K562 (cell line): Measurements from ENCODE around the gene BCAR1. TPM values are rescaled to one million over a fixed set of nuclear protein-coding genes. Genes with fewer than 3 reads are reported as not detected.
A peak's percentile ranks its signal among the peaks of the same experiment; 100 is the strongest.
"Not testable (repeated sequence)": the region's sequence is repeated elsewhere in the genome, so short reads cannot be mapped to it uniquely, and the experiment has no call there.

Experiments used
- ATAC-seq: fragments of 200-7000 bp; cut with Tn5 transposase; 3 replicates; pipeline ENCODE4 v1.9.1; 2020; ENCODE audit warnings: moderate library complexity
- BruUV-seq: library from RNA; stranded (reverse); fragments of 400-500 nt; replicated peaks from 2 replicates; lab custom pipeline; 2021; lab: Mats Ljungman, UMichigan
- CTCF ChIA-PET: fragments of 300-600 bp; formaldehyde crosslinking; extraction: SDS; loops from one replicate; lab custom pipeline; 2021; ENCODE audit warnings: low intra/inter-chr PET ratio; lab: Yijun Ruan, JAX
- POLR2A ChIA-PET: fragments of 300-600, 350-650 bp; sonication (Branson Sonifier 250); formaldehyde crosslinking; extraction: SDS; loops from one replicate; lab custom pipeline; 2021; ENCODE audit warnings: antibody characterized with exemption, inconsistent platforms; lab: Yijun Ruan, JAX
- DNase-seq, 4 experiments: peaks; one replicate each; pipeline versions ENCODE4 v3.0.0 to v3.0.0-alpha.2; 2011 to 2018; ENCODE audit warnings: low spot score in 3 of 4, mixed read lengths in 3 of 4; ENCODE audit errors: extremely low read depth in 1 of 4
- FAIRE-seq: peaks from 2 replicates; lab custom pipeline; 2011; peaks lifted over from hg19 to GRCh38; lab: Jason Lieb, UNC
- H2AFZ ChIP-seq: 2 replicates; pipeline ENCODE4 v1.6.0; 2011; ENCODE audit warnings: low read depth, low read length, control low read depth, inconsistent platforms
- H3K27ac ChIP-seq: fragments of 200-600 bp; 3 replicates; pipeline ENCODE4 v1.8.0; 2011; ENCODE audit warnings: low read depth, mild to moderate bottlenecking, control low read depth, inconsistent platforms, low read length, moderate library complexity, mixed read lengths; ENCODE audit errors: extremely low read depth
- H3K27me3 ChIP-seq, 2 experiments: fragments of 300-600 bp in 1 of 2; 2 replicates in 1 of 2; 3 replicates in 1 of 2; pipeline versions ENCODE4 v1.6.0 to v1.8.0; 2011; ENCODE audit warnings: inconsistent platforms in 2 of 2, low read length in 2 of 2, mild to moderate bottlenecking in 1 of 2, mixed read lengths in 1 of 2, moderate library complexity in 1 of 2; ENCODE audit not compliant: control insufficient read depth in 2 of 2, insufficient read depth in 2 of 2
- H3K36me3 ChIP-seq: fragments of 300-600 bp; 3 replicates; pipeline ENCODE4 v1.8.0; 2011; ENCODE audit warnings: mild to moderate bottlenecking, low read length, inconsistent platforms; ENCODE audit not compliant: control insufficient read depth, insufficient read depth
- H3K4me1 ChIP-seq, 2 experiments: fragments of 200-600 bp in 1 of 2; replicated peaks in 1 of 2; 2 replicates in 1 of 2; 3 replicates in 1 of 2; pipeline versions ENCODE4 v1.5.1 to v1.8.0; 2011; ENCODE audit warnings: inconsistent platforms in 2 of 2, low read length in 2 of 2, mild to moderate bottlenecking in 1 of 2, mixed read lengths in 1 of 2, moderate library complexity in 1 of 2; ENCODE audit not compliant: control insufficient read depth in 2 of 2, insufficient read depth in 2 of 2
- H3K4me2 ChIP-seq: 2 replicates; pipeline ENCODE4 v1.6.1; 2011; ENCODE audit warnings: low read length, control low read depth, inconsistent platforms, mixed read lengths; ENCODE audit not compliant: insufficient read depth
- H3K4me3 ChIP-seq: fragments of 200-600 bp; sonication (generic), shearing (Covaris generic); 2 replicates; pipeline ENCODE4 v1.5.1; 2016; ENCODE audit warnings: control low read depth, inconsistent platforms
- H3K79me2 ChIP-seq: fragments of 200-600 bp; 3 replicates; pipeline ENCODE4 v1.8.0; 2011; ENCODE audit warnings: low read length, inconsistent platforms; ENCODE audit not compliant: control insufficient read depth, insufficient read depth
- H3K9ac ChIP-seq, 2 experiments: 2 replicates each; pipeline versions ENCODE4 v1.6.0 to v1.6.1; 2011; ENCODE audit warnings: low read depth in 2 of 2, low read length in 2 of 2, control low read depth in 1 of 2, inconsistent platforms in 1 of 2, mild to moderate bottlenecking in 1 of 2, mixed read lengths in 1 of 2; ENCODE audit not compliant: insufficient read depth in 1 of 2
- H3K9me1 ChIP-seq: one replicate; pipeline ENCODE4 v1.6.0; 2011; ENCODE audit warnings: inconsistent platforms, mild to moderate bottlenecking, low read length, moderate library complexity; ENCODE audit not compliant: control insufficient read depth, insufficient read depth
- H3K9me3 ChIP-seq: replicated peaks from 2 replicates; pipeline ENCODE4 v1.5.1; 2011; ENCODE audit warnings: low read depth, low read length, inconsistent platforms; ENCODE audit not compliant: control insufficient read depth, insufficient read depth
- H4K20me1 ChIP-seq: replicated peaks from 2 replicates; pipeline ENCODE4 v1.6.1; 2011; ENCODE audit warnings: low read length, inconsistent platforms, mixed read lengths; ENCODE audit not compliant: control insufficient read depth, insufficient read depth
- BCOR ChIP-seq: fragments of 450-650 bp; IDR thresholded peaks from 2 replicates; pipeline ENCODE4 v1.6.1; 2016
- BMI1 ChIP-seq: fragments of 150-350 bp; IDR thresholded peaks from 2 replicates; pipeline ENCODE4 v1.6.1; 2014; ENCODE audit warnings: low read length
- CAMTA2 ChIP-seq: fragments of 250-450 bp; sonication (Bioruptor Pico); conservative IDR thresholded peaks from 2 replicates; pipeline ENCODE4 v1.5.1; 2022
- CLOCK ChIP-seq: fragments of 250-450 bp; sonication (Bioruptor Pico); IDR thresholded peaks from 2 replicates; pipeline ENCODE4 v1.4.0; 2020; ENCODE audit warnings: mild to moderate bottlenecking, moderate library complexity, borderline replicate concordance
- HDAC8 ChIP-seq: fragments of 450-650 bp; IDR thresholded peaks from 2 replicates; pipeline ENCODE4 v1.6.1; 2016; ENCODE audit warnings: mild to moderate bottlenecking, missing genetic modification characterization, moderate library complexity, missing compliant biosample characterization
- HNRNPLL ChIP-seq: fragments of 200-400 bp; formaldehyde crosslinking; IDR thresholded peaks from 2 replicates; pipeline ENCODE4 v1.6.1; 2017; ENCODE audit warnings: low read length, low read depth, mild to moderate bottlenecking; ENCODE audit not compliant: poor library complexity, severe bottlenecking
- KAT7 ChIP-seq: sonication (generic); formaldehyde crosslinking; IDR thresholded peaks from 2 replicates; pipeline ENCODE4 v1.8.0; 2022; ENCODE audit warnings: missing genetic modification reagents, mild to moderate bottlenecking, borderline replicate concordance
- KDM1A ChIP-seq, 2 experiments: fragments of 450-650 bp; IDR thresholded peaks; 2 replicates each; pipeline ENCODE4 v1.6.1; 2016; ENCODE audit warnings: mild to moderate bottlenecking in 2 of 2
- PTRF ChIP-seq: fragments of 450-650 bp; IDR thresholded peaks from 2 replicates; pipeline ENCODE4 v1.6.1; 2016; ENCODE audit warnings: mild to moderate bottlenecking, missing genetic modification characterization, missing compliant biosample characterization
- SP1 ChIP-seq: sonication (generic); formaldehyde crosslinking; IDR thresholded peaks from 2 replicates; pipeline ENCODE4 v1.8.1; 2022; ENCODE audit warnings: mild to moderate bottlenecking, missing genetic modification reagents
- TAL1 ChIP-seq: fragments of 450-650 bp; IDR thresholded peaks from 2 replicates; pipeline ENCODE4 v1.6.1; 2016; ENCODE audit warnings: mild to moderate bottlenecking
- ZNF165 ChIP-seq: fragments of 250-450 bp; sonication (Bioruptor Pico); IDR thresholded peaks from 2 replicates; pipeline ENCODE4 v1.4.0; 2020; ENCODE audit warnings: borderline replicate concordance
- ZNF764 ChIP-seq: fragments of 250-450 bp; sonication (Bioruptor Pico); IDR thresholded peaks from 2 replicates; pipeline ENCODE4 v1.4.0; 2020; ENCODE audit warnings: low read depth, mild to moderate bottlenecking, moderate library complexity
- ZNF830 ChIP-seq: fragments of 250-450 bp; sonication (Bioruptor Pico); IDR thresholded peaks from 2 replicates; pipeline ENCODE4 v1.5.0; 2021; ENCODE audit warnings: mild to moderate bottlenecking
- ZZZ3 ChIP-seq: fragments of 450-650 bp; IDR thresholded peaks from 2 replicates; pipeline ENCODE4 v1.6.1; 2016; ENCODE audit warnings: antibody characterized with exemption, mild to moderate bottlenecking, moderate library complexity
- WGBS: fragments of 100-300 bp; shearing (Covaris generic); methylation state at CpG from one replicate; pipeline ENCODE4 v1.1.6; 2016; ENCODE audit warnings: low coverage, mixed read lengths; ENCODE audit not compliant: insufficient coverage; ENCODE audit errors: missing lambda C conversion rate; 5-methylcytosine and 5-hydroxymethylcytosine counted together
- in situ Hi-C: fragments of 300-500 bp; cut with MboI; formaldehyde crosslinking; loops from 4 replicates; pipeline ENCODE4 v1.15.0; 2018; ENCODE audit warnings: inconsistent platforms, mixed read lengths
- intact Hi-C: fragments of 100-400 bp; cut with micrococcal nuclease; formaldehyde crosslinking; loops from 2 replicates; pipeline ENCODE4 v1.14.2; 2022
- polyA plus RNA-seq, 8 experiments: library from polyadenylated mRNA; depleted of rRNA in 4 of 8; stranded (reverse) in 5 of 8; unstranded in 3 of 8; fragments of >200 nt; fragmentation: Nextera tagmentation in 2 of 8; fragmentation: Illumina TruSeq in 1 of 8; extraction: Ambion mirVana in 2 of 8; extraction: Trizol in 1 of 8; gene quantifications; 2 replicates each; pipeline versions ENCODE4 v1.2.1 to v1.2.3, GENCODE V29; 2011 to 2014; ENCODE audit warnings: inconsistent platforms in 1 of 8, missing spikeins in 1 of 8
- total RNA-seq, 7 experiments: library from RNA; depleted of rRNA in 6 of 7; stranded (reverse); fragments of >200 nt in 6 of 7; fragmentation: Illumina TruSeq in 2 of 7; extraction: Trizol in 2 of 7; gene quantifications; 2 replicates each; pipeline versions ENCODE4 v1.2.1 to v1.2.3, GENCODE V29; 2011 to 2021; ENCODE audit warnings: low replicate concordance in 1 of 7

BCAR1 gene
- total and polyA plus RNA-seq, 9 of the 15 experiments (the other 6 are each of a cell fraction or from before 2014, with no cell fraction given) = 0.10 to 26.3 (median 3.6) TPM

DNA sequence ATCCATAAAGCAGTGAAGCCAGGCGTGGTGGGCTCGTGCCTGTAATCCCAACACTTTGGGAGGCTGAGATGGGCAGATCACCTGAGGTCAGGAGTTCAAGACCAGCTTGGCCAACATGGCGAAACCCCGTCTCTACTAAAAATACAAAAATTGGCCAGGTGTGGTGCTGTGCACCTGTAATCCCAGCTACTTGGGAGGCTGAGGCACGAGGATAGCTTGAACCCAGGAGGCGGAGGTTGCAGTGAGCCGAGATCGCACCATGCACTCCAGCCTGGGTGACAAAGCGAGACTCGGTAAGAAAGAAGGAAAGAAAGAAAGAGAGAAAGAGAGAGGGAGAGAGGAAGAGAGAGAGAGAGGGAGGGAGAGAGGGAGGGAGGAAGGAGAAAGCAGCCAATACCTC is 21.2 kb upstream of the BCAR1 start:
- H3K36me3 ChIP-seq, H3K9ac ChIP-seq, H4K20me1 ChIP-seq, H3K4me3 ChIP-seq: not testable (repeated sequence)
- peak; percentile 20; the same call in 1 of the 2 replicates for TF ChIP-seq BCOR
- TF ChIP-seq, all 486 proteins: peak for 1; not testable (repeated sequence) for 485
- H3K27ac ChIP-seq, H3K9me3 ChIP-seq, intact Hi-C loops, H3K4me1 ChIP-seq, BruUV-seq, H3K4me2 ChIP-seq, ATAC-seq, POLR2A ChIA-PET, in situ Hi-C loops, FAIRE-seq, H2AFZ ChIP-seq, H3K9me1 ChIP-seq, CTCF ChIA-PET, H3K79me2 ChIP-seq, DNase-seq: not testable (repeated sequence)
- WGBS = 49% methylated on average over 10 of the region's 10 CpGs
- H3K27me3 ChIP-seq = peaks cover 6 to 23% of the 10 kb centered on the region in 2 experiments; a peak in 4 of 5 replicates

GRCh38 chr16:75272097-75272551 is 20.7 kb upstream of the BCAR1 start:
- ChIA-PET POLR2A (no interaction called here), CTCF (no interaction called here)
- no peak overlapping the region for H2AFZ ChIP-seq
- intact Hi-C loops = no loop called here
- in situ Hi-C loops = no loop called here
- no peaks in the 10 kb centered on the region for H3K9me3 ChIP-seq
- no peak overlapping the region for H3K27ac ChIP-seq
- DNase-seq (no peak), FAIRE-seq (no peak), ATAC-seq (no peak)
- no peak overlapping the region for H3K4me3 ChIP-seq
- no peaks in the 10 kb centered on the region for H3K36me3 ChIP-seq
- H3K79me2 ChIP-seq = no peaks in the 10 kb centered on the region
- peaks cover 3 to 17% of the 10 kb centered on the region in 2 experiments; a peak in 4 of 5 replicates for H3K27me3 ChIP-seq
- H3K4me2 ChIP-seq = no peak overlapping the region
- peaks cover 0 to 8% of the 10 kb centered on the region in 2 experiments; a peak in 1 of 5 replicates for H3K4me1 ChIP-seq
- no peaks in the 10 kb centered on the region for H3K9me1 ChIP-seq
- H4K20me1 ChIP-seq = no peaks in the 10 kb centered on the region
- WGBS = 43% methylated on average over 12 of the region's 12 CpGs
- no TSS peak for BruUV-seq
- peak overlapping the region in 1 of 2 experiments; percentile 58; a peak in 1 of 4 replicates for H3K9ac ChIP-seq
- no peak for TF ChIP-seq ZNF764
- no peak for TF ChIP-seq CAMTA2
- TF ChIP-seq PTRF (tag) = no peak
- TF ChIP-seq HDAC8 = no peak
- no peak for TF ChIP-seq ZNF165 (CRISPR knock-in tag)
- no peak for TF ChIP-seq SP1 (CRISPR knock-in tag)
- no peak for TF ChIP-seq CLOCK (CRISPR knock-in tag)
- no peak for TF ChIP-seq HNRNPLL
- no peak for TF ChIP-seq BMI1
- no peak for TF ChIP-seq KDM1A (IDR thresholded peaks at IDR 0.05)
- no peak for TF ChIP-seq TAL1
- TF ChIP-seq ZNF830 (CRISPR knock-in tag) = no peak
- TF ChIP-seq KAT7 (CRISPR knock-in tag) = no peak
- TF ChIP-seq ZZZ3 = no peak
